Inflammatory macrophage treated with lipopolysaccharide for 1 hour (primary cell): ENCODE results near the gene HOXC9.

Source experiments
- DNase-seq, 2 donors: peaks; one replicate each; pipeline ENCODE4 v3.0.0-alpha.2; 2020 to 2022

HOXC9 gene

GRCh38 chr12:54016478-54016964 is 16.6 kb downstream of the HOXC9 start:
- DNase-seq, result no peak

GRCh38 chr12:54017027-54017788 is 17.2 kb downstream of the HOXC9 start:
- DNase-seq, result no peak

DNA sequence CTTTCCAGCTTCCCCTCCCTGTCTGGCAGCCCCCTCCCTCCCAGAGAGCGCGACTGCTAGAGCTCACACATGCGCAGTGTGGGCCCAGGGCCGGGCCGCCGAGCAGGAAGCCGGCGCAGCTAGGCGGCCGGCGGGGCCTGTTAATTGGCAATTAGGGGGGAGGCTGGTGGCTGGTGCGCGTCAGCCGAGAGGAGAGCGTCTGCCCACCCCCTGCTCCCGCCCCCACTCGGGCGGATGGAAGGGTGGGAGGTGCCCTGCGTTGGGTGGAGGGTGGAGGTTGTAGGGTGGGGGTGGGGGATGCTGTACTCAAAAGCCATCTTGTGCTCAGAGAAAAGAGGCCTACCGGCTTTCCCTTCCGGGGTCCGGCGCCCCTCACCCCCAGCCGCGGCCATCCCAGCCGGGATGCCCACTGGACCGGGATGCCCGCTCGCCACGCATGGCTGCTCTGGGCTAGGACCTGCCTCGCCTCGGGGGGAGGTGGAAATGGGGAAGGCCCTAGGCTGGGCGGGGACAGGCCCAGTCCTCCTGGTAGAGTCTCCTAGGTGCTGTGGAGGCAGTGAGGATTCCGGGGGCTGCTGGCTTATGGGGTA is 18.0 kb downstream of the HOXC9 start:
- DNase-seq, result no peak

GRCh38 chr12:54018468-54018984 is 18.6 kb downstream of the HOXC9 start:
- DNase-seq, result no peak

GRCh38 chr12:54019091-54019811 is 19.3 kb downstream of the HOXC9 start:
- DNase-seq, result no peak

DNA sequence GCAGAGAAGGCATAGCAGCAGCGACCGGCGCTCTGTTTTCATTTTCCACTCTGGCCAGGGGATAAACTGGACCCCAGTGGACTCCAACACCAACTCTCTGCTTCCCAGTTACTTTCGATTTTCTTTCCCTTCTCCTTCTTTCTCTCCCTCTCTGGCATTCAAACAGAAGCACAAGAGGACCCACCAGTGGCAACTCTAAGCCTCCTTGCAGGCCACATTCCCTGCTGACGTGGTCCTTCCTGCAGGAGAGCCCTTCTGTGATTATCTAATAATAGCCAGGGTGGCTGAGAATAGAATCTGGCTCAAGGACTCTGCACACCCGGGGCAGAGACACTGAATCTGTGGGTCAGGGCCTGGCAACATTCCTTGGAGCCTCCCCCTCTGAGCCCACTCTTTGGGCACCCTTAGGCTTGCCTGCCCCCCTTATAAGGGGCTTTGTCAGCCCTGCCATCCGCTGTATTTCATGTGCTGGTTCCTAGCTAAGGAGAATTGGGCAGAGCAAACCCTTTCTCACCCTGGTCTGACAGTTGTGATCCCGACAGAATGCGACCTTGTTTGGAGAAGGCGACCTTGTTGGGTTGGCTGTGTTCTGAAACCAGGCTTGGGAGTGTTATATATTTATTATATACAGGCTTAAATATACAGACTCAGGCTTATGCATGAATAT is 20.1 kb downstream of the HOXC9 start:
- DNase-seq, result no peak

DNA sequence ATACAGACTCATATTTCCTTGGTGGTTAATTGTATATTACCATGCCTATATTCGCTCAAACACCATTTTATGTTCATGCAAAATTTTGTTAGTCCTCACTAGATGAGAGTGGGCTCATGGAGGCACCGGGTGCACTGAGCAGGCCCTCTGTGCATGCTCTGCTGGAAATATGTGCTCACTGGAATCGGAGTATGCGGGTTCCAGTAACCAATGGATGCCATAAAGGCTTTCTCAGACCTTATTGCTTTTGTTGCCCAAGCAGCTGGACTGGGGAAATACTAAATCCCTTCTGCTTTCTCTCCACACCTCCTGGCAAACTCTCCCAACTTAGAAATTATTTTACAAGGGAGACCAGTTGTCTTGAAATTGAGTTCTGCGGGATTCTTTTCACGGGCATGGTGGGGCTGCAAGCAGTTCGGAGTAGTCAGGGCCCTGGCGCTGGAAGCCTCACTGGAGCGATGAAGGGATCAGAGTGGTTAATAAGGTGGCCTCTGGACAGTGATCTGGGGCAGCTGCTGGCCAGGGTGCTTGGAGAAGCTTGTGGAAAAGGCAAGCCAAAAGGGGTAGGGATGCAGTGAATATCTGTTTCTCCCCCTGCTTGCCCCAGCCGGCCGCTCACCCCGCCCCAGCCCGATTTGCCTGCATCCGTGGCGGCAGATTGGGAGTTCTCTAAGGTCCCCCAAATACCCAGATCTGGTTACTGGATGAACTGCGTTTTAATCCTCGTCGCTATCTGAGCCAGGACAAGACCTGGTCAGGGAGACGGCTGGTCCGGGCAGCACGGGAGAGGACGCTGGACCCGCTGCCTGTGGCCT is 20.8 kb downstream of the HOXC9 start:
- no peak for DNase-seq

GRCh38 chr12:54021432-54022013 is 21.6 kb downstream of the HOXC9 start:
- DNase-seq, result no peak

- no peak for DNase-seq
Measured at GRCh38 chr12:54022960-54023884, 23.3 kb downstream of the HOXC9 start.

- DNase-seq, result no peak
Measured at GRCh38 chr12:54024127-54024526, 24.2 kb downstream of the HOXC9 start.

- DNase-seq, result no peak
Measured at GRCh38 chr12:54024581-54025305, 24.8 kb downstream of the HOXC9 start.

DNA sequence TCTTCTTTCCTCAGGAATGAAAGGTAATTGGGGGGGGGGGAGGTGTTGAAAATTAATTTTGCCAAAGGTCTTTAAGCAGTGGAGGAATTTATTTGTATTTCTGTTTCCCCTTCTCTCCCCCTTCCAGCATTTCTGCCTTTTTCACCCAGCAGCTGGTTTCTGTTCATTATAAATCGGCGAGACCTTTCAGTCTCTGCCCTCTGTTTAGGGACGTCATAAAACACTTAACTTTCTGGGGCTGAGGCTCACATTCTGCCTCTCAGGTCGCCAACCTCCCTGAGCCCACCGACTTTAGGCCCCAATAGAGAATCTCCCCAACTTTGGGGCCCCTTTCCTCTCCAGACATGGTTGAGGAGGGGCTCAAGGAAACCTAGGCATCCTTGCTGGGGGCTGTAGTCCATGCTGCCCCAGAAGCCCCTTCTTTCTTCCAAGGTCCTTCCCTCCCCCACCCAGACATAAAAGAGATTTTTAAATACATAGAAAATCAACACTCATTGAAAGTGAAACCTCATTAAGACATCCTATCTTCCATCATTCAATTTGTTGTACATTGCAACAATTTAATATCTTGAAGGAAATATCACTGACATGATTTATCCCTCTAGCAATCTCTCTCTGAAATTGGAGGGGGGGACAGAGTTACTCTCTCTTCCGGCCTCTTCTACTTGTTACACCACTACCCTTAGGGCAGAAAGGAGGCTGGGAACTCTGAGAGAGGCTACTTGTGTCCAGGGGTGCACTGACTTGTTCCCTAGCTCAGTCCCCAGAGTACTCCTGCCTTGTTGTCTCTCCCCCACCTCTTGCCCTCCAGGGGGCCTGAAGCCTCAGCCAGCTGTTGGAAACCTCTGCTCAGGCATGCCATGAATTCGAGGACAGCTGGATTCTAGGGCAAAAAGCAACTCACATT is 25.8 kb downstream of the HOXC9 start:
- no peak for DNase-seq

- no peak for DNase-seq
Measured at GRCh38 chr12:54026640-54027441, 26.9 kb downstream of the HOXC9 start.

DNA sequence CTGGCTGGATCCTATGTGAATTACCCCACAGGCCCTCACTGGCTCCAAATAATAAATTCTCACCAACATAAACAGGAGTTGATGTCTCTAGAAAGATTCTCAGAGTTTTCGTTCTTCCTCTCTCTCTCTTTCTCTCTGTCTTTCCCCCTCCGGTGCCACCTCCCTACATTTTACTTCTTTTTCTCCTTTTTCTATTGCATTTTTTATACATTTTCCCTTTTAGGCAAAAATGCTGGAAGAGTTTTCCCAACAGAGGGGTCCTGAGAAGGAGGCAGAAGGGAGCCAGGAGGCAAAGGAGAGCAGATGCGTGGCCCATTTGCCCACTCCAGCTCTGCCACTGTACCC is 27.5 kb downstream of the HOXC9 start:
- DNase-seq, result no peak

DNA sequence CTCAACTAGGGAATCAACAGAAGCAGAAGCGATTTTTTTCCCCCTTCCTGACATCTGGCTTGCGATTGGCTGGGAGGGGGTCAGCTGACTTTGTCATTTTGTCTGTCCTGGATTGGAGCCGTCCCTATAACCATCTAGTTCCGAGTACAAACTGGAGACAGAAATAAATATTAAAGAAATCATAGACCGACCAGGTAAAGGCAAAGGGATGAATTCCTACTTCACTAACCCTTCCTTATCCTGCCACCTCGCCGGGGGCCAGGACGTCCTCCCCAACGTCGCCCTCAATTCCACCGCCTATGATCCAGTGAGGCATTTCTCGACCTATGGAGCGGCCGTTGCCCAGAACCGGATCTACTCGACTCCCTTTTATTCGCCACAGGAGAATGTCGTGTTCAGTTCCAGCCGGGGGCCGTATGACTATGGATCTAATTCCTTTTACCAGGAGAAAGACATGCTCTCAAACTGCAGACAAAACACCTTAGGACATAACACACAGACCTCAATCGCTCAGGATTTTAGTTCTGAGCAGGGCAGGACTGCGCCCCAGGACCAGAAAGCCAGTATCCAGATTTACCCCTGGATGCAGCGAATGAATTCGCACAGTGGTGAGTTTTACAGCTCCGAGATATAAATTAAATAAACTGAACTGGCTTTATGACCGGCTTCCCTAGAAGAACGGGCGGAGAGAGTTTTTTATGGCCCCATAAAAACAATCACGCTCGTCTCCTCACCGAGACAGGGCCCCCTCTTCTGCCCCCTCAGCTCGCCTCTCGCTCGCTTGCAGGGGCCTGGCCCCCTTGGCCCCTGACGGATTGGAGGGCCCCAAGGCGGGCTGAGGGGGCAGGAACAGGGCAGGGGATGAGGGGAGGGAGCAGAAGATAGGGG is 28.6 kb downstream of the HOXC9 start, which contains the start of gene HOXC6:
Gene HOXC6, plus strand, starts transcription at position 127 of the 888 bp plus-strand sequence. Its CDS starts 82 bp downstream, at position 209.
- no peak for DNase-seq

- DNase-seq, result no peak
Measured at GRCh38 chr12:54029529-54030441, 29.8 kb downstream of the HOXC9 start.
